Neuronal stem cell (in vitro differentiated cells): ENCODE results near the gene TSPAN15.

Experiments
- DNase-seq: peaks from one replicate; pipeline ENCODE4 v3.0.0-alpha.2; 2013; ENCODE audit warnings: low spot score
- H2AFZ ChIP-seq: one replicate; pipeline ENCODE4 v1.6.1; 2013; ENCODE audit warnings: mild to moderate bottlenecking, low read length, inconsistent platforms
- H2AK5ac ChIP-seq: 2 replicates; pipeline ENCODE4 v1.6.1; 2013; ENCODE audit warnings: low read depth, mild to moderate bottlenecking, inconsistent platforms, low read length, moderate library complexity, mixed read lengths
- H2BK120ac ChIP-seq: 2 replicates; pipeline ENCODE4 v1.6.1; 2013; ENCODE audit warnings: low read depth, mild to moderate bottlenecking, inconsistent platforms, low read length, moderate library complexity, mixed read lengths
- H2BK12ac ChIP-seq: one replicate; pipeline ENCODE4 v1.6.1; 2013; ENCODE audit warnings: low read length, inconsistent platforms
- H2BK15ac ChIP-seq: 2 replicates; pipeline ENCODE4 v1.6.1; 2013; ENCODE audit warnings: mild to moderate bottlenecking, low read length, inconsistent platforms, mixed read lengths
- H2BK5ac ChIP-seq: one replicate; pipeline ENCODE4 v1.6.1; 2013; ENCODE audit warnings: inconsistent platforms, mild to moderate bottlenecking, low read length, moderate library complexity
- H3K14ac ChIP-seq: one replicate; pipeline ENCODE4 v1.6.1; 2013; ENCODE audit warnings: low read length, inconsistent platforms
- H3K18ac ChIP-seq: 2 replicates; pipeline ENCODE4 v1.6.1; 2013; ENCODE audit warnings: low read length, inconsistent platforms
- H3K23ac ChIP-seq: 2 replicates; pipeline ENCODE4 v1.6.1; 2013; ENCODE audit warnings: low read depth, mild to moderate bottlenecking, mixed read lengths, low read length, inconsistent platforms; ENCODE audit not compliant: poor library complexity
- H3K27ac ChIP-seq: replicated peaks from 3 replicates; pipeline ENCODE4 v1.5.1; 2013; ENCODE audit warnings: low read length, inconsistent platforms
- H3K27me3 ChIP-seq, 3 experiments: 2 replicates each; pipeline ENCODE4 v1.6.1; 2013; ENCODE audit warnings: low read length in 3 of 3, mild to moderate bottlenecking in 2 of 3, inconsistent platforms in 1 of 3, low read depth in 1 of 3, mixed read lengths in 1 of 3, moderate library complexity in 1 of 3; ENCODE audit not compliant: control insufficient read depth in 3 of 3, insufficient read depth in 3 of 3
- H3K36me3 ChIP-seq, 2 donors: replicated peaks in 1 of 2; 2 replicates each; pipeline ENCODE4 v1.6.1; 2013; ENCODE audit warnings: low read length in 2 of 2; ENCODE audit not compliant: control insufficient read depth in 2 of 2, insufficient read depth in 2 of 2
- H3K4ac ChIP-seq: 2 replicates; pipeline ENCODE4 v1.6.1; 2013; ENCODE audit warnings: inconsistent platforms, mild to moderate bottlenecking, low read length, moderate library complexity
- H3K4me1 ChIP-seq, 2 donors: 1 replicate in 1 of 2; 2 replicates in 1 of 2; pipeline ENCODE4 v1.6.1; 2013; ENCODE audit warnings: low read length in 2 of 2, low read depth in 1 of 2; ENCODE audit not compliant: control insufficient read depth in 2 of 2, insufficient read depth in 1 of 2
- H3K4me2 ChIP-seq: one replicate; pipeline ENCODE4 v1.6.1; 2013; ENCODE audit warnings: mild to moderate bottlenecking, low read length, inconsistent platforms; ENCODE audit not compliant: insufficient read depth, poor library complexity, severe bottlenecking
- H3K4me3 ChIP-seq, 2 donors: 2 replicates each; pipeline ENCODE4 v1.5.1; 2013; ENCODE audit warnings: low read length in 2 of 2, mild to moderate bottlenecking in 2 of 2, inconsistent platforms in 1 of 2, moderate library complexity in 1 of 2
- H3K79me1 ChIP-seq: one replicate; pipeline ENCODE4 v1.6.1; 2013; ENCODE audit warnings: low read depth, mild to moderate bottlenecking, inconsistent platforms, low read length, moderate library complexity
- H3K9ac ChIP-seq: one replicate; pipeline ENCODE4 v1.6.1; 2013; ENCODE audit warnings: mild to moderate bottlenecking, low read depth, low read length, inconsistent platforms; ENCODE audit not compliant: poor library complexity
- H3K9me3 ChIP-seq, 2 donors: replicated peaks in 1 of 2; 2 replicates each; pipeline versions ENCODE3 to v1.6.1; 2013; ENCODE audit warnings: low read length in 2 of 2, mild to moderate bottlenecking in 2 of 2, inconsistent platforms in 1 of 2, low read depth in 1 of 2, mixed read lengths in 1 of 2, moderate library complexity in 1 of 2; ENCODE audit not compliant: control insufficient read depth in 2 of 2, insufficient read depth in 1 of 2
- H4K8ac ChIP-seq: one replicate; pipeline ENCODE4 v1.6.1; 2013; ENCODE audit warnings: low read depth, mild to moderate bottlenecking, inconsistent platforms, low read length, moderate library complexity
- H4K91ac ChIP-seq: one replicate; pipeline ENCODE4 v1.6.1; 2013; ENCODE audit warnings: low read length, low read depth, mild to moderate bottlenecking, inconsistent platforms; ENCODE audit not compliant: poor library complexity
- WGBS, 2 donors: extraction: QIAGEN DNeasy Blood & Tissue Kit; methylation state at CpG; one replicate each; pipeline ENCODE4 v1.1.7; 2013; ENCODE audit warnings: missing lambda C conversion rate in 2 of 2, mixed read lengths in 1 of 2; ENCODE audit not compliant: insufficient read length in 2 of 2, insufficient replicate concordance in 1 of 2; ENCODE audit errors: extremely low coverage in 2 of 2; 5-methylcytosine and 5-hydroxymethylcytosine counted together

Gene TSPAN15

GRCh38 chr10:69435966-69436520 lies 15.2 kb upstream of the TSPAN15 start:
- H3K23ac ChIP-seq: no peak overlapping the region
- WGBS, 2 donors: no CpG with 5 or more reads among the region's 14 CpGs
- no peak overlapping the region for H4K91ac ChIP-seq

DNA sequence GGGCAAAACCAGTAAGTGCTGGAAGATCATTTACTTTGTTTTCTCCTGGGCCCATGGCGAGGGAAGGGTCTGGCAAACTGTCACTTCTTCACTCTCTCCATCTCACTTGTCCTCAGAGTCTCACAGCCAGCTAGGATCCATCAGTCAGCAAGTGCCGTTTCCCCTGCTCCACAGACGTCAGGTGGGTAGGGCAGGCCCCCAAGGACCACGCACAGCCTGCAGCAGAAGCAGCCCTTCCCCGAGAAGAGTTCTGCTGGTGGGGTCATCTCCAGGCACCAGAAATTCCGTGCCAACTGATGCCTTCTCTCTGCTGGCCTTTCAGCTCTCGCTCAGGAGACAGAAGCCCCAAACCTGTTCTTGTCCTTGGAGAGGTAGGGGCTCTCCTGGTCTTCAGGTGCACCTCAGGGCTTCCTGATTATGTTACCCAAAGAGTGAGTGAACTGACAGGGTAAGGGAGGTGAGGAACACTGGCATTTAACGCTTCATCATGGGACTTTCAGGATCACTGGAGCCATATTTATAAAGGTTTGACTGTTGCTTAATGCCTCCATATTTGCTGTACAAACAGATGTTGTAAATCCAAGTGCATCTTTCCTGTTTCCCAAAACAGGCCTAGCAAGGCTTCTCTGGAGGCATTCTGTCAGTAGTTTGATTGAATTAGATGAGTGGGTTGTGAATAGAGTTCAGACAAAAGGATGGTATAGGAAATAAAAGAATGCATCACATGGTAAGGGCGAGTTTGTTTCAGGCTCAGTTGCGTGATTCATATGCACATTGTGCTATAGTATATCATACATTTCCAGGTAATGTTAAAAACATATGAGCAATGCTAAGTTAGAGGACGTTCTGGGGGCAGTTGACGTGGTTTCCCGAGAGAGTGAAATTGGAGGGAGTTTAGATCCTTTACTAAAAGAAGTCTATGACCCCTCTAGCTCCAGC lies 13.7 kb upstream of the TSPAN15 start:
- Histone ChIP-seq H4K91ac (no peak overlapping the region), H2BK120ac (no peak overlapping the region), H3K9me3 (no peaks in the 10 kb centered on the region), H2AK5ac (no peak overlapping the region), H3K4ac (no peak overlapping the region), H3K4me1 (no peaks in the 10 kb centered on the region), H2BK15ac (no peak overlapping the region), H3K27ac (no peak overlapping the region), H4K8ac (no peak overlapping the region), H2BK5ac (no peak overlapping the region), H3K36me3 (no peaks in the 10 kb centered on the region), H3K23ac (no peak overlapping the region), H2AFZ (no peak overlapping the region), H3K9ac (no peak overlapping the region), H3K27me3 (peaks cover 0 to 44% (median 0%) of the 10 kb centered on the region in 3 experiments), H3K18ac (no peak overlapping the region), H3K14ac (no peak overlapping the region), H3K79me1 (no peaks in the 10 kb centered on the region), H2BK12ac (no peak overlapping the region), H3K4me3 (no peak overlapping the region), H3K4me2 (no peak overlapping the region)
- no CpG with 5 or more reads among the region's 13 CpGs for WGBS, 2 donors
- no peak for DNase-seq

More at GRCh38 chr10:69435966-69436520, 15.2 kb upstream of the TSPAN15 start:
- H2BK120ac ChIP-seq: no peak overlapping the region
- H3K27ac ChIP-seq: no peak overlapping the region
- no peak overlapping the region for H3K4ac ChIP-seq
- no peaks in the 10 kb centered on the region for H3K9me3 ChIP-seq
- no peak overlapping the region for H4K8ac ChIP-seq
- no peak overlapping the region for H3K14ac ChIP-seq
- peak overlapping the region; percentile 61 for H3K9ac ChIP-seq
- peak overlapping the region in 1 of 2 donors; percentile 55 for H3K4me3 ChIP-seq
- peak overlapping the region; percentile 51 for H2AK5ac ChIP-seq
- H3K36me3 ChIP-seq: no peaks in the 10 kb centered on the region
- H3K4me1 ChIP-seq: no peaks in the 10 kb centered on the region
- H2AFZ ChIP-seq: no peak overlapping the region
- peaks cover 0 to 33% (median 0%) of the 10 kb centered on the region in 3 experiments for H3K27me3 ChIP-seq
- no peak overlapping the region for H2BK12ac ChIP-seq
- H2BK15ac ChIP-seq: no peak overlapping the region
- H3K79me1 ChIP-seq: no peaks in the 10 kb centered on the region
- H3K18ac ChIP-seq: peak overlapping the region; percentile 18
- H3K4me2 ChIP-seq: no peak overlapping the region
- DNase-seq: no peak
- H2BK5ac ChIP-seq: no peak overlapping the region

DNA sequence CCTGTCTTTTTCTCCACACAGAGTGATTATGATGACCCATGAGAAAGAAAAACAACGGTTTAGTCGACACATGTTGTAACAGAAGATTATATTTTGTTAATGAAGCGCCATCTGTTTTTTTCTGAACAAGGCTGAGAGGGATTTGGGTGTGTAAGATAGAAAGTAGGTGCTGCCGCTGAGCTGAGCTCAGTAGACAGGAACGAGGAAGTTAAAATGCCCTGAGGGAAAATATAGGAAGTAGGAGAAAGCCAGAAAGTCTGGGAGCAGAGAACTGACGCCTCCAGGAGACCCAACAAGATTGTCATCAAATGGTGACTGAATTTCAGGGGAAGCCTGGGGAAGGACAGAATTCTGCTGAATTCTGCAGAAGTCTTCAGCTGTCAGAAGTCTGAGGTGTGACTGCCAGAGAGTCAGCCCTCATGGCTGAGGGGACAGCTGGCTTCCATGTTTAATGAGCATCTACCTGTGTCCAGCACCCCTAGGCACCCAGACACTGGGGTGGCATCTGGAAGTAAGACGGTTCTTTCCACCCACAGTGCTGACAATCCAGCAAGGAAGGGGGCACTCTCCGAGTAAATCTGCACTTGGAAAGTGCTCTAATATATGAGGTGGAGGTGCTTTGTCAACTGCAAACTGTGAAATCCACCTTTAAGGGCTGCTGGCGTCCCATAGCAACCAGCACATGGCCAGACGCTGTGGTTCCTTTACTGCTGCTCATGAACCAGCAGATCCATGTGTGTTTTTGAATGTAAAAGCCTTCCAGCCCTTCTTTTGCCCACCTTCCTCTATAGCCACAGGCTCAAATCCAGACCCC lies 12.5 kb upstream of the TSPAN15 start:
- Histone ChIP-seq H4K91ac (no peak overlapping the region), H3K23ac (no peak overlapping the region), H2BK15ac (no peak overlapping the region), H3K27me3 (peaks cover 0 to 43% (median 0%) of the 10 kb centered on the region in 3 experiments), H2BK5ac (no peak overlapping the region), H3K4me1 (no peaks in the 10 kb centered on the region), H3K9ac (no peak overlapping the region), H2BK12ac (no peak overlapping the region), H3K14ac (no peak overlapping the region), H3K27ac (no peak overlapping the region), H3K4me3 (no peak overlapping the region), H3K4me2 (no peak overlapping the region), H2AK5ac (peak overlapping the region; percentile 20), H2BK120ac (no peak overlapping the region), H2AFZ (no peak overlapping the region), H3K36me3 (no peaks in the 10 kb centered on the region), H3K9me3 (no peaks in the 10 kb centered on the region), H3K79me1 (no peaks in the 10 kb centered on the region), H3K18ac (no peak overlapping the region), H3K4ac (no peak overlapping the region), H4K8ac (no peak overlapping the region)
- no CpG with 5 or more reads among the region's 10 CpGs for WGBS, 2 donors
- no peak for DNase-seq
